ENCODE measurements around the gene SRRM1. TPM values are rescaled to one million over a fixed set of nuclear protein-coding genes. Genes with fewer than 3 reads are reported as not detected.

SRRM1 gene
- total and polyA plus RNA-seq, 9 of the 15 experiments (the other 6 are each of a cell fraction or from before 2014, with no cell fraction given): 54.5 to 268 (median 115) TPM

GRCh38 chr1:24688621-24689195, 45.6 kb downstream of the SRRM1 start (continued):
- TF ChIP-seq ZNF740 (CRISPR knock-in tag; IDR thresholded peaks at IDR 0.05) (0 out of 2 replicates have a peak, but pooled peaks have one; percentile 46), ZNF740 (tag; IDR thresholded peaks at IDR 0.05) (no peak), RBM22 (IDR thresholded peaks at IDR 0.05; ENCODE audit: low read depth, low read length, poor library complexity, severe bottlenecking) (no peak), CHAMP1 (IDR thresholded peaks at IDR 0.05) (no peak), ZNF778 (CRISPR knock-in tag; IDR thresholded peaks at IDR 0.05) (no peak), SMAD3 (CRISPR knock-in tag; conservative IDR thresholded peaks at IDR 0.05) (0 out of 2 replicates have a peak, but pooled peaks have one; percentile 65), RAD51 (IDR thresholded peaks at IDR 0.05; ENCODE audit: borderline replicate concordance, low read depth) (no peak), ZNF436 (CRISPR knock-in tag; IDR thresholded peaks at IDR 0.05) (no peak), MCM5 (IDR thresholded peaks at IDR 0.05; ENCODE audit: low read depth) (no peak), ZNF717 (CRISPR knock-in tag; IDR thresholded peaks at IDR 0.05) (no peak), SETDB1 (IDR thresholded peaks at IDR 0.05; ENCODE audit: low read length) (no peak)
- TF ChIP-seq, protein P1, sequence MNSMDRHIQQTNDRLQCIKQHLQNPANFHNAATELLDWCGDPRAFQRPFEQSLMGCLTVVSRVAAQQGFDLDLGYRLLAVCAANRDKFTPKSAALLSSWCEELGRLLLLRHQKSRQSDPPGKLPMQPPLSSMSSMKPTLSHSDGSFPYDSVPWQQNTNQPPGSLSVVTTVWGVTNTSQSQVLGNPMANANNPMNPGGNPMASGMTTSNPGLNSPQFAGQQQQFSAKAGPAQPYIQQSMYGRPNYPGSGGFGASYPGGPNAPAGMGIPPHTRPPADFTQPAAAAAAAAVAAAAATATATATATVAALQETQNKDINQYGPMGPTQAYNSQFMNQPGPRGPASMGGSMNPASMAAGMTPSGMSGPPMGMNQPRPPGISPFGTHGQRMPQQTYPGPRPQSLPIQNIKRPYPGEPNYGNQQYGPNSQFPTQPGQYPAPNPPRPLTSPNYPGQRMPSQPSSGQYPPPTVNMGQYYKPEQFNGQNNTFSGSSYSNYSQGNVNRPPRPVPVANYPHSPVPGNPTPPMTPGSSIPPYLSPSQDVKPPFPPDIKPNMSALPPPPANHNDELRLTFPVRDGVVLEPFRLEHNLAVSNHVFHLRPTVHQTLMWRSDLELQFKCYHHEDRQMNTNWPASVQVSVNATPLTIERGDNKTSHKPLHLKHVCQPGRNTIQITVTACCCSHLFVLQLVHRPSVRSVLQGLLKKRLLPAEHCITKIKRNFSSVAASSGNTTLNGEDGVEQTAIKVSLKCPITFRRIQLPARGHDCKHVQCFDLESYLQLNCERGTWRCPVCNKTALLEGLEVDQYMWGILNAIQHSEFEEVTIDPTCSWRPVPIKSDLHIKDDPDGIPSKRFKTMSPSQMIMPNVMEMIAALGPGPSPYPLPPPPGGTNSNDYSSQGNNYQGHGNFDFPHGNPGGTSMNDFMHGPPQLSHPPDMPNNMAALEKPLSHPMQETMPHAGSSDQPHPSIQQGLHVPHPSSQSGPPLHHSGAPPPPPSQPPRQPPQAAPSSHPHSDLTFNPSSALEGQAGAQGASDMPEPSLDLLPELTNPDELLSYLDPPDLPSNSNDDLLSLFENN (IDR thresholded peaks at IDR 0.05; ENCODE audit: low read depth in 2 of 2, low read length in 2 of 2): 0 out of 4 replicates have a peak, but pooled peaks of 1 of the 2 experiments have one; percentile 60
- TF ChIP-seq, protein P2, sequence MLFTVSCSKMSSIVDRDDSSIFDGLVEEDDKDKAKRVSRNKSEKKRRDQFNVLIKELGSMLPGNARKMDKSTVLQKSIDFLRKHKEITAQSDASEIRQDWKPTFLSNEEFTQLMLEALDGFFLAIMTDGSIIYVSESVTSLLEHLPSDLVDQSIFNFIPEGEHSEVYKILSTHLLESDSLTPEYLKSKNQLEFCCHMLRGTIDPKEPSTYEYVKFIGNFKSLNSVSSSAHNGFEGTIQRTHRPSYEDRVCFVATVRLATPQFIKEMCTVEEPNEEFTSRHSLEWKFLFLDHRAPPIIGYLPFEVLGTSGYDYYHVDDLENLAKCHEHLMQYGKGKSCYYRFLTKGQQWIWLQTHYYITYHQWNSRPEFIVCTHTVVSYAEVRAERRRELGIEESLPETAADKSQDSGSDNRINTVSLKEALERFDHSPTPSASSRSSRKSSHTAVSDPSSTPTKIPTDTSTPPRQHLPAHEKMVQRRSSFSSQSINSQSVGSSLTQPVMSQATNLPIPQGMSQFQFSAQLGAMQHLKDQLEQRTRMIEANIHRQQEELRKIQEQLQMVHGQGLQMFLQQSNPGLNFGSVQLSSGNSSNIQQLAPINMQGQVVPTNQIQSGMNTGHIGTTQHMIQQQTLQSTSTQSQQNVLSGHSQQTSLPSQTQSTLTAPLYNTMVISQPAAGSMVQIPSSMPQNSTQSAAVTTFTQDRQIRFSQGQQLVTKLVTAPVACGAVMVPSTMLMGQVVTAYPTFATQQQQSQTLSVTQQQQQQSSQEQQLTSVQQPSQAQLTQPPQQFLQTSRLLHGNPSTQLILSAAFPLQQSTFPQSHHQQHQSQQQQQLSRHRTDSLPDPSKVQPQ (CRISPR knock-in tag; IDR thresholded peaks at IDR 0.05; ENCODE audit: borderline replicate concordance): no peak
